Peyer's patch (tissue), 4 donors: ENCODE measurements around the gene CELF4.

Experiments used
- POLR2A ChIP-seq, 2 donors: fragments of 450-650 bp; IDR thresholded peaks; one replicate each; pipeline ENCODE4 v1.5.1; 2017; ENCODE audit warnings: antibody characterized with exemption in 2 of 2, mild to moderate bottlenecking in 2 of 2, moderate library complexity in 2 of 2
- TF ChIP-seq, protein P1 (sequence below), 6 experiments: fragments of 450-650 bp in 4 of 6; fragments of 200-600 bp in 2 of 6; sonication (generic) in 1 of 6; IDR thresholded peaks; one replicate each; pipeline ENCODE4 v1.5.1; 2017 to 2019; ENCODE audit warnings: antibody characterized with exemption in 6 of 6, mild to moderate bottlenecking in 3 of 6, moderate library complexity in 1 of 6

DNA sequence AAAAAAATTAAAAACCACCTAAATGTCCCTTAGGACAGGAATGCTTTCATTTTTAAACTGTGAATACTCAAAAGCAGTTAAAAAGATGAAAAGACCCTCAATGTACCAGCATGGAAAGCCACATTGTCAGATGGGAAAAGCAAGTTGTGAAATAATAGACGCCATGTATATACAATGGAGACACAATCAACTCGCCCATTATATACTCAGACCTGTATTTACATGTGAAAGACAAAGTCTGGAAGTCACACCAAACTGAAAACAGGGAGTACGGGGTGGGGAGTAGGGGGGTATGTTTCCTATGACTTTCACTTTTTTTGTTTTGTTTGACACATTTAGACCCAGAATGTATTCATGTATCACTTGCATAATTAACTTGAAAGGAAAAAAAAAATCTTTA is 75.6 kb downstream of the CELF4 start:
- TF ChIP-seq, protein P1, sequence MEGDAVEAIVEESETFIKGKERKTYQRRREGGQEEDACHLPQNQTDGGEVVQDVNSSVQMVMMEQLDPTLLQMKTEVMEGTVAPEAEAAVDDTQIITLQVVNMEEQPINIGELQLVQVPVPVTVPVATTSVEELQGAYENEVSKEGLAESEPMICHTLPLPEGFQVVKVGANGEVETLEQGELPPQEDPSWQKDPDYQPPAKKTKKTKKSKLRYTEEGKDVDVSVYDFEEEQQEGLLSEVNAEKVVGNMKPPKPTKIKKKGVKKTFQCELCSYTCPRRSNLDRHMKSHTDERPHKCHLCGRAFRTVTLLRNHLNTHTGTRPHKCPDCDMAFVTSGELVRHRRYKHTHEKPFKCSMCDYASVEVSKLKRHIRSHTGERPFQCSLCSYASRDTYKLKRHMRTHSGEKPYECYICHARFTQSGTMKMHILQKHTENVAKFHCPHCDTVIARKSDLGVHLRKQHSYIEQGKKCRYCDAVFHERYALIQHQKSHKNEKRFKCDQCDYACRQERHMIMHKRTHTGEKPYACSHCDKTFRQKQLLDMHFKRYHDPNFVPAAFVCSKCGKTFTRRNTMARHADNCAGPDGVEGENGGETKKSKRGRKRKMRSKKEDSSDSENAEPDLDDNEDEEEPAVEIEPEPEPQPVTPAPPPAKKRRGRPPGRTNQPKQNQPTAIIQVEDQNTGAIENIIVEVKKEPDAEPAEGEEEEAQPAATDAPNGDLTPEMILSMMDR (IDR thresholded peaks at IDR 0.05): no peak
- no peak for TF ChIP-seq POLR2A (IDR thresholded peaks at IDR 0.05)
